Loucy (cell line): Measurements from ENCODE around the gene CEP85L.

ENCODE experiments used
- EZH2phosphoT487 ChIP-seq: fragments of 200-600 bp; IDR thresholded peaks from 2 replicates; pipeline ENCODE4 v1.6.1; 2018; ENCODE audit warnings: antibody characterized with exemption, mild to moderate bottlenecking, moderate library complexity, borderline replicate concordance
- TF ChIP-seq, protein P1 (sequence below): fragments of 200-600 bp; sonication (generic); conservative IDR thresholded peaks from 2 replicates; pipeline ENCODE4 v1.5.1; 2014; ENCODE audit warnings: mild to moderate bottlenecking, antibody characterized with exemption, low read length

GRCh38 chr6:118537574-118537973, 113.8 kb downstream of the CEP85L start:
- TF ChIP-seq, protein P1, sequence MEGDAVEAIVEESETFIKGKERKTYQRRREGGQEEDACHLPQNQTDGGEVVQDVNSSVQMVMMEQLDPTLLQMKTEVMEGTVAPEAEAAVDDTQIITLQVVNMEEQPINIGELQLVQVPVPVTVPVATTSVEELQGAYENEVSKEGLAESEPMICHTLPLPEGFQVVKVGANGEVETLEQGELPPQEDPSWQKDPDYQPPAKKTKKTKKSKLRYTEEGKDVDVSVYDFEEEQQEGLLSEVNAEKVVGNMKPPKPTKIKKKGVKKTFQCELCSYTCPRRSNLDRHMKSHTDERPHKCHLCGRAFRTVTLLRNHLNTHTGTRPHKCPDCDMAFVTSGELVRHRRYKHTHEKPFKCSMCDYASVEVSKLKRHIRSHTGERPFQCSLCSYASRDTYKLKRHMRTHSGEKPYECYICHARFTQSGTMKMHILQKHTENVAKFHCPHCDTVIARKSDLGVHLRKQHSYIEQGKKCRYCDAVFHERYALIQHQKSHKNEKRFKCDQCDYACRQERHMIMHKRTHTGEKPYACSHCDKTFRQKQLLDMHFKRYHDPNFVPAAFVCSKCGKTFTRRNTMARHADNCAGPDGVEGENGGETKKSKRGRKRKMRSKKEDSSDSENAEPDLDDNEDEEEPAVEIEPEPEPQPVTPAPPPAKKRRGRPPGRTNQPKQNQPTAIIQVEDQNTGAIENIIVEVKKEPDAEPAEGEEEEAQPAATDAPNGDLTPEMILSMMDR: no peak
- no peak for TF ChIP-seq EZH2phosphoT487
